Stimulated activated CD8-positive, alpha-beta memory T cell treated with anti-CD3 and anti-CD28 coated beads, Interleukin-12 subunit alpha, Interleukin-12 subunit beta, amount 100 ng/mL, for 24 hours (primary cell): Measurements from ENCODE around the gene NOS2.

Experiments used
- DNase-seq: peaks from one replicate; pipeline ENCODE4 v3.0.0-alpha.2; 2020; ENCODE audit errors: extremely low read depth

NOS2 gene

DNA sequence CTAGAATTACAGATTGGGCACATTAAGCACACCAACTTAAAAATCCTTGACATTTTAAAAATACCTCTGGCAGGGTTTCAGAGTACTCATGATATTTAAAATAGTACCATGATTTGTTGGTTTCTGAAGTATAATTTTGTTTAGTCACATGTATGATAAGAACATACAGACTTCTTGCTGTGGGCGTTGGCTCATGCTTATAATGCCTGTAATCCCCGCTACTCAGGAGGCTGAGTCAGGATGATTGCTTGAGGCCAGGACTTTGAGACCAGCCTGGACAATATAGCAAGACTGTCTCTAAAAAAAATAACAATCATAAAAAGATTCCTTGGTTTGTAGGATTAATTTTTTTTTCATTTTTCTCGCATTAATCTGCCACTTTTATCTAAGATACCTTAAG, 78.5 kb downstream of the NOS2 start:
- no peak for DNase-seq
